ENCODE measurements around the gene PDGFA.

The PDGFA gene

DNA sequence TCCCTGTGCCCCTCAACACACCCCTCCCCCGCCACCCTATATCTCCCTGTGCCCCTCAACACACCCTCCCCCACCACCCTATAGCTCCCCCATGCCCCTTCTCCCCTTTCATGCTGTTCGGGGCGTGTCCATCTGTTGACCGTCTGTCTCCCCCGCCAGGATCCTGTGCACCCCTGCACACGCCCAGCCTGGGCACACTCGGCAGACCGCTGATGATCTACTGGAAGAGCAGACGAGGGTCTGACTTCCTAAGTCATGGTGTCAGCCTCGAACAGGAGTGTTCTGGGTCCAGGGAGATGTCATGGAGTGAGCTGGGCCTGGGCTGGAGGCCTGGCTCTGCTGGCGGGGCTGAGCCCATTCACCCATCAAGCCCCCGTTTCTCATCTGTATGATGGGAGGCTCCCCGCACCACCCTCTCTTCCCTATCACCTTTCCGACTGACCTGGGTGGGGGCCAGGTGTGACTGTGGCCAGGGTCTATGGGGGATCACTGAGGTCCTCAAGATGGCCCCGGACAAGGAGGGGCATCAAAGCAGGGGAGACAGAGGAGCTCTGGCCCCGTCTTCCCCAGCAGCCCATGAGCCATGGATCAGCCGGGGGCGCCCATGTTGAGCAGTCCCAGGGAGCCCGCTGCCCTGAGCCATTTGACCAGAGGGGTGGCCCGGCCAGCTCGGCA, 48.3 kb downstream of the PDGFA start:
- no peak for DNase-seq

DNA sequence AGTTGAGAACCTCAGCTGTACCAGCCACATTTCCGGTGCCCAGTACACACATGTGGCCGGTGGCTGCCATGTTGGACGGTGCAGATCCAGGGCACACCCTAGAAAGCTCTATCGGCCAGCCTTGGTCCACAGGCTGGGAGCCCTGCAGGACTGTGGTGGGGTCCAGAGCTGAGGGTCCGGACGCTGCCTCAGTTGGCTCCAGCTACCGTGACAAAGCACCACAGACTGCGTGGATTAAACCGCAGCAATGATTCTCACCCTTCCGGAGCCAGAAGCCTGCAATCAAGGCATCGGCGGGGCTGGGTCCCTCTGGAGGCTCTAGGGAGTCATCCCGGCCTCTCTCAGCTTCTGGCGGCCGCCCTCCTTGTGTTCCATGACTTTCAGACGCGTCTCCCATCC, 50.1 kb downstream of the PDGFA start:
- no peak for DNase-seq

DNA sequence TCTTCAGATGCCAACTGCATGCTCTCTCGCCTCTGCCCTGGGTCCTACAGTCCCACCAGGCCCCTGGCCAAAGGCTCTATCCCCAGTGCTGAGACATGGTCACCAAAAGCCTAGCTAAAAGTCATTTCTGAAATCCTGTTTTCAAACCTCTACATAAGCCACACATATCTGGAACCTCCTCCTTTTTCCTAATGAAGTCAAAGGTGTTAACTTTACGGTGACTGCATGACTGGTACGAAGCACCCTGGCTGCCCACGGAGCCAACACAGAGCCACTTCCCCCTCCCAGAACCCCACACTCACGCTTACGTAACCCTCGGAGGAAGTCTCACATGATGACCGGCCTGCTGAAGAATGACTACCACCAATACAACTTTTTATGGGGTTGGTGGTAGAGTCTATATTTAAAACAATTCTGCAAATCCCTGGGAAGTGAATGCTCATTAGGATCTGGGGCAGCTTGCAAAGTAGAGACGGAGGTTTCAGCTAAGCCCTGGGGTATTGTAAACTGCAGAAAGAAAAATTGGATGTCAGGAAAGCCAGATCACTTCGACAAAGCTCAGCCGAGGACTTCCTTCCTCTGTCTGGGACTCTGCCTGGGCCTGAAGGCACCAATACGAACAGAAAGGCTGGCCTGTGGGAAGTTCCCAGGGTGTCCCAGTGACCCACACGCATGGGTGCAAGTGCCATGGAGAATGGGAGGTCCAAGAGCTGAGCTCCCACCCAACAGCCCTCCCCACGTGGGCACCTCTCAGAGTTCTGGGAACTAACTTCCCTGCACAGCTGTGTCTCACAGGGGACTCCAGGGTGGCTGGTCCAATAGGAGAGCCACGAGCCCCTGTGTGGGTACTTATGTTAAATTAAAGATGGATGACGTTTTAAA, 50.7 kb downstream of the PDGFA start:
- no peak for DNase-seq

DNA sequence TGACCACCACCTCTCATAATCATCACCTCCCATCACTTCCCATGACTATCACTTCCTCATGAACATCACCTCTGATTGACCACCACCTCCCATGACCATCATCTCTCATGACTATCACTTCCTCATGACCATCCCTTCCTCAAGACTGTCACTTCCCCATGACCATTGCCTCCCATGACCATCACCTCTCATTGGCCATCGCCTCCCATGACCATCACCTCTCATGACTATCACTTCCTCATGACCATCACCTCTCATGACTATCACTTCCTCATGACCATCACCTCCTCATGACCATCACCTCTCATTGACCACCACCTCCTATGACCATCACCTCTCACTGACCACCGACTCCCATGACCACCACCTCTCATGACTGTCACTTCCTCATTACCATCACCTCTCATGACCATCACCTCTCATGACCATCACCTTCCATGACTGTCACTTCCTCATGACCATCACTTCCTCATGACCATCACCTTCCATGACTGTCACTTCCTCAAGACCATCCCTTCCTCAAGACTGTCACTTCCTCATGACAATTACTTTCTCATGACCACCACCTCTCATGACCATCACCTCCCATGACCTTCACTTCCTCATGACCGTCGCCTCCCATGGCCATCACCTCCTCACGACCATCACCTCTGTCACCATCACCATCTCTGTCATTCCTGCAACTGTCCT, 51.6 kb downstream of the PDGFA start:
- no peak for DNase-seq

DNA sequence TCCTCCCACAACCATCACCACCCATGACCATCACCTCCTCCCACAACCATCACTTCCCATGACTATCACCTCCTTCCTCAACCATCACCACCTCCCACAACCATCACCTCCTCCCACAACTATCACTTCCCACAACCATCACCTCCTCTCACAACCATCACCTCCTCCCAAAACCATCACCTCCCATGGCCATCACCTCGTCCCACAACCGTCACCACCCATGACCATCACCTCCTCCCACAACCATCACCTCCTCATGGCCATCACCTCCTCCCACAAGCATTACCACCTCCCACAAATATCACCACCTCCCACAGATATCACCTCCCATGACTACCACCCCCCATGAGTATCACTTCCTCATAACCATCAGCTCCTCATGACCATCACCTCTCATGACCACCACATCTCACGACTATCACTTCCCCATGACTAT, 52.2 kb downstream of the PDGFA start:
- no peak for DNase-seq

DNA sequence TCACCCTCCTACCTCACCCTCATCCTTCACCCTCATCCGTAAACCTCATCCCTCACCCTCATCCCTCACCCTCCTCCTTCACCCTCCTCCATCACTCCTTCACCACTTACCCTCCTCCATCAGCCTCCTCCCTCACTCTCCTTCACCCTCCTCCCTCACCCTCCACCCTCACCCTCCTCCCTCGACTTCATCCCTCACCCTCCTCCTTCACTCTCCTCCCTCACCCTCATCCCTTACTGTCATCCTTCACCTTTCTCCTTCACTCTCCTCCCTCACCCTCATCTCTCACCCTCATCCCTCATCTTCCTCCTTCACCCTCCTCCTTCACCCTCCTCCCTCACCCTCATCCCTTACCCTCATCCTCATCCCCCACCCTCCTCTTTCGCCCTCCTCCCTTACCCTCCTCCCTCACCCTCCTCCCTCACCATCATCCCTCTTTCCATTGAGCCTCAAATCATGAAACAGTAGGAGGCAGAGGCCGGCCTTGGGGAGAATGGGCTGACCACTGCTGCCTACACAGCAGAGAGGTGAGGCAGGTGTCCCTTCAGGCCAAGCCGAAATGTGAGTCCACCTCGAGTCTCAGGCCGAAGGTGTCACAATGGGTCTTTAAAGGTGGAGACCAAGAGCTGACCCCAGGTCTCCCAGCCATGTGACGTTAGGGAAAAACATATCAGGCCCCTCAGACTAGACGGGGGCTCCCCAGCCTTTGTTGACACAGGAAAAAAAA, 53.0 kb downstream of the PDGFA start:
- DNase-seq, result no peak

DNA sequence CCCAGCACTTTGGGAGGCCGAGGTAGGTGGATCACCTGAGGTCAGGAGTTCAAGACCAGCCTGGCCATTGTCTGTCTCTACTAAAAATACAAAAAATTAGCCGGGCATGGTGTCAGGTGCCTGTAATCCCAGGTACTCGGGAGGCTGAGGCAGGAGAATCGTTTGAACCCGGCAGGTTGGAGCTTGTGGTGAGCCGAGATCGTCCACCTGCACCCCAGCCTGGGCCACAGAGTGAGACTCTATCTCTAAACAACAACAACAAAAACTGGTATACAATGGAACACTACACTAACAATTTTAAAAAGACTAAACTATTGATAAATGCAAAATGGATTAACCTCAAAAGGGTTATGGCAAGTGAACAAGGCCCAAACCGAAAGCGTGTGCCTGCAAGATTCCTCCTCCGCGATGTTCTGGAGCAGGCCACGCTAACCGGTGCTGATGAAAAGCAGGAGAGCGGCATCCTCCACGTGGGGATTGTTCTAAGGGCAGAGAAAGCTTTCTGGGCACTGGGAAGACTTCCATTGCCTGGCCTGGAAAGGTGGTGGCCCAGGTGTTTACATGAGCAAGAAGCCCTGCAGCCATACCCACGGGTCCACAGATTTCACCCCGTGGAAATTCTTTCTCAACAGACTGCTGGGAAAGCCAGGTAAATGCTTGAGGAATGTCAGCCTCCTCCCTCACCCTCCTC, 53.8 kb downstream of the PDGFA start:
- DNase-seq, result no peak

DNA sequence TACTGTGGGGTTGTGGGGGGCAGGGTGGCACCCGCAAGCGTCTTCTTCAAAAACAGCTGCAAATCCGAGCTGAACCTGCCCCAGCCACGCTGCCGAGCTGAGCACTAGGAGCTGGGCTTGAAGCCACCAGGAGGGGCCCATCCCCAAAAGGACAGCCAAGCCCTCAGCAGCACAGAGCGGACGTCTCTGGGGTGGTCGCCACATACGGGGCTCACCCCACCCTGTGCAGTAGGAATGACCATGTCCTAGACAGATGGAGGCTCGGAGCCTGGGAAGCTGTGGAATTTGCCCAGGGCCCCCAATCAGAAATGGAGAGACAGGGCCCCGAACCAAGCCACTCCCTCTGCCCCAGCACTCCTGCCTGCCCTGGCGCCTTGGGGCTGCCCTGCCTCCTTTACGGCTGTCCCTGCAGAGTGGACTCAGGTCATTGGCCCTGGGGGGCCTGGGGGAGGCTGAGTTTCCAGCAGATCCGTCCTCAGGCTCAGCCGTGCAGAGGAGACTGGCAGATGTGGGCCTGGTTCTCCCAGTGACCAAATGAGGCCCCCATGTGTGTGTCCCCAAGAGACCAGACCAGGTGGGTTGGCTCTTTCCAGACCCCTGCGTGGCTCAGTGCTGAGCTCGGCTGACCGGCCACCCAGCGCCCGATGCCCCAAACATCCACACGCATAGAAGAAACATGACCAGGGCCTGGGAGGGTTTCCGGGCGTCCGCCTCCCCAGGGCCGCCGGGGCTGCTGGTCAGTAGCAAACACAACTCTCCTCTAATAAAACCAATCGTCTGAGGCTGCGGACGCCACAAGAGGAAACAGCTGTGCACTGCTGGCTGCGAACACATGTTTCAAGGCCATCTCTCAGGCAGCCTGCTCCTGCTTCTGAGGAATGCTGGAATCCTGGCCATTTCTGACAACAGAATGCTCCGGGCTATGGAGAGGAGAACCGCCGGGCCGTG, 54.9 kb downstream of the PDGFA start:
- DNase-seq, result no peak

DNA sequence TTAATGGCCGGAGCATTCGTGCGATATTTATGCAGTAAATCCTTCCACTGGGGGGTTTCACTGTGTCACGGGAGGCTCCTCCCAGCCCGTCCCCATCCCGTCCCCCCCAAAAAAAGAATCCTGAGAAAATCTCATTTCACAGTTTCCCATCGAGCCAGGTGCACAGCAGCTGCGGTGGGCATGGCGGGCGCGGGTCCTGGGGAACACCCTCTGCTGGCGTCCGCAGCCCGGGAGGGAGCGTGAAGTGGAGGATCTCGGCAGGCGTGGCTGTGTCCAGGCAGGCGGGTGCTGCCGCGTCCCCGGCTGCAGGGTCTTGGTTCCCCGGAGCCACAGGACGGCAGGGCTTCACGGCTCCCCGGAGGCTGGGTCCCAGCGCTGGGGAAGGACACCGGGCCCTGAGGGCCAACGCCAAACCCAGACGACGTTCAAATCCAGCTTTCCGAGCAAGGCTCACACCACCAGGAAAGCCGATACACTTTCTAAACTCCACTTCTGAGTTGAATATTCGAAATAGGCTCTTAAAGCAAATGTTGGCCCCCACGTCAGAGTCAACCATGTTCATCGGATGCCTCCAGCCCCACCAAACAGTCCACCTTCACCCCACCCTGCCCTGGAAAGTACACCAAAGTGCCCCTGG, 55.7 kb downstream of the PDGFA start:
- no peak for DNase-seq

DNA sequence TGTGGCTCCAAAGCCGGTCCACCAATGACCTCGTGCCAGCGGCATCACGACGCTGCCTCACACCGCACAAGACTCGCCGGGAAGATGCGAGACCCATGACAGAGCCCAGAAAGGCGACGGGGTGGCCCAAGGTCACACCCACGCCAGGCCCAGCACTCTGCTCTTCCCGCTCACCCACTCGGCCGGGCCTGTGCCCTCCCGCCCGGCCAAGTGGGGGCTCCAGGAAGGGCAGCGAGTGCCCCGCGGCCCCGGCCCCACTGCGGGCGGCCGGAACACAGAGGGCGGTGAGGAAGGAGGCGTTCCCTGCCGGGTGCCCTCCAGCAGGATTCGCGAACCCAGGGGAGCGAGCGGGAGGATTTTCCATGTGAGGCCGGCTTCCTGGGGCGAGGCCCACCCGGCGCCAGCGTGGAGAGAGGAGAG, 56.3 kb downstream of the PDGFA start:
- no peak for DNase-seq

DNA sequence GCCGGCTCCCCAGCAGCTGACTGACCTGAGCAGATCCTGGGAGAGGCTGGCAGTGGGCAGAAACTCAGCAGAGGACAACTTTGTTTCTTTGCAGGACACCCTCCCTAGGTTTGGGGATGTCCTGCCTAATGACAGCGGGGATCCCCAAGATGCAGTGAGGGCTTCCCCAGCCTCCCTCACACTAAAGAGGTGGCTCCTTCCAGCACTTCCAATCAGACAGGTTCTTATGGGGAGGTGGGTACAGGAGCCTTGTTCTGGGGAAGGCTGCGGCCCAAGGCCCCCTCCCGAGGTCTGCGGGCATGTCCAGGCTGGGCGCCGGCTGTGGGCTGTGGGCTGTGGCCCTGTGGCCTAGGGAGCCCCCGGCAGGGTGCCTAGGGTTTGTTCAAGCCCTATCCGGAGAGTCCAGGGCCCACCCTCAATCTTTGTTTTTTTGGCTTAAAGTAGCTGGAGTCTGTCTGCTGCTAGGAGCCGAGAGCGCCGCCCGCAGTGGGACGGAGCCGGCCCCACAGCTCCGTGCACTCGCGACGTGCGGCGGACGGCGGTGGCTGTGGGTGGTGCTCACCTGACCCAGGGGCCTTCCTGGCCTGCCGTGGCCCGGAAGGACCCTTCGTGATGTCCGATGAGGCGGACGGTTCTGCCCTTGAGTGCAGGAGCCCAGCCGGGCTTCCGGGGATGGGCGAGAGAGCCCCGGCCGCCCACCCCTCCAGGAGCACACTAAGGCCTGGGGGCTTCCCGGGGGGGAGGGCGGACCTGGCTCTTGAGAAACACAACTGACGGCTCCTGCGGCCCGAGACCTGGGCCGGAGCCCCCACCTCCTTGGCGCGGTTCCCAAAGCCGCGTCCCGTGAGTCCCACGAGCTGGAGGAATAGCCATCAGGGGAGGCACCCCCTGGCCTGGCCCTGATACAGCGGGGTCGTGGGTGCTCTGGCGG, 57.2 kb downstream of the PDGFA start:
- no peak for DNase-seq

DNA sequence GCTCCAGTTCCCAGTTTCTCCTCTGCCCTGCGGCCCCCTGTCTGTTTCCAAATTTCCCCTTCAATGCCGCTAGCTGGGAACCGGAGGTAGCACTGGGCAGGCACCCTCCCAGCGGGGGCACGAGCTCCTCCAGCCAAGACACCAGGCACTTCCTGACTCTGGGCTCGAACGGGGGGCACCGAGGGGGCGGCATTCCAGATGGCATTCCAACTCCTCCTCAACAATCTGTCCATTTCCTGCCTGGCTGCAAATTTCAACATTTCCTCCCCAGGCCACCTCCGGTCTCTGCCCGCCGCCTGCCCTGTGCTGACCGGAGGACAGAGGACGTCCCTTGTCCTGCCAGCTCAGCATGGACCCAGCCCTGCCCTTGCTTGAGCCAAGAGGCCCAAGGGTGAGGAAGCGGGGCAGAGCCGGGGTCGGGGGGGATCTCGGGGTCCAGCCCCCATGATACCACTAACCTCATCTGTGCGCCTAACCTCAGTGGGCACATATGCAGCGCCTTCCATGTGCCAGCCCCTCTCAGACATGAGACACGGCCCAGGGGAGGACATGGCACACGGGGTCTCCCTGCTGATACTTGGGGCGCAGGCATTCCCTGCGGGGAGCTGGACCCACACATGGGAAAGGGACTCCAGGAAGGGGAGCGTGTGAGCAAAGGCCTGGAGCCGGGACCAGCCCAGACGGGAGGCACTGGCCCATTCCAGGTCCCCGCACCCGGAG, 58.0 kb downstream of the PDGFA start:
- no peak for DNase-seq

DNA sequence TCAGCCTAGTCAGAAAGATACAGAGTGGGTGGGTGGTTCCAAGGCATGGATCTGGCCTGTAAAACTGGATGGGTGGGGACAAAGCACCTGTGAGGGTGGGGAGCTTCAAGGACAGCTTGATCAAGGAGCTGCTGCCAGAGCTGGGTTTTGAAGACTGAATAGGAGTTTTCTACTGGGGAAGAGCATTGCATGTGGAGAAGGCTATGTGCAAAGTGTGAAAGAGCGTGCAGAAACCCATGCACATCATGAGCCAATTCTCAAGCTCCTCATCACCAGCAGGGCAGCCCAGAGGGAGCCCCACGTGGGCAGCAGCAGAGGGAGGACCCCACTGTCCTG, 58.6 kb downstream of the PDGFA start:
- DNase-seq, result no peak

DNA sequence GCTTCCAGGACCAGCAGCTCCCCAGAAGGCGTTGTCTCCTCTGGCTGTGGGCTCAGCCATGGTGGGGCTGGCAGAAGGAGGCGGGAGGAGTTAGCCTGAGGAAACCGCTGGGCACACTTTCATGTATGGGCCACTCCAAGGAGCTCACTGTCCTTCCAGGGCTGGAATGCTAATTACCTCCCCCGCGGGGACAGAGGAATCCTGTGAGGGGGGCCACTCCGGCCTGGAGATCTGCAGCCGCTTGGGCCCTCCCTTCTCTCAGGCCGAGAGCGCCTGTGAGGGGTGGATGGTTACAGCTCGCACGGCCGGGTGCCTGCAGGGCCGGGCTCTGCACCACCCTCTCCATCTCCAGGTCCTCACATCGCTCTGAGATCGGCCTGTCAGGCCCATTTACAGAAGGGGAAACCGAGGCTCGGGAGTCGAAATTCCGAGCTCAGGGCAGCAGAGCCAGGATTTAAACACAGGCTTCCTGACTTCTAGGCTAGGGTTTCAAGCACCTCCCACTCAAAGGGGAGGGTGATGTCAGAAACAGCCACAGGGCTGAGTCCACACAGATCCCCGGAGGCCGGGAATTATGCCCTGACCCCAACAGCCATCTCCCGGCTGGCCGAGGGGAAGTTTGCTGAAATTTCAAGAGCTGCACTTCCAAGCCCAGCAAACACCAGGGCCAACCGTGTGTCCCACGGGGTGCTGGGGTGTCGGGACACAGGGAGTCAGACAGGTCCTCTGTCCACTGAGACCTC, 59.1 kb downstream of the PDGFA start:
- no peak for DNase-seq

DNA sequence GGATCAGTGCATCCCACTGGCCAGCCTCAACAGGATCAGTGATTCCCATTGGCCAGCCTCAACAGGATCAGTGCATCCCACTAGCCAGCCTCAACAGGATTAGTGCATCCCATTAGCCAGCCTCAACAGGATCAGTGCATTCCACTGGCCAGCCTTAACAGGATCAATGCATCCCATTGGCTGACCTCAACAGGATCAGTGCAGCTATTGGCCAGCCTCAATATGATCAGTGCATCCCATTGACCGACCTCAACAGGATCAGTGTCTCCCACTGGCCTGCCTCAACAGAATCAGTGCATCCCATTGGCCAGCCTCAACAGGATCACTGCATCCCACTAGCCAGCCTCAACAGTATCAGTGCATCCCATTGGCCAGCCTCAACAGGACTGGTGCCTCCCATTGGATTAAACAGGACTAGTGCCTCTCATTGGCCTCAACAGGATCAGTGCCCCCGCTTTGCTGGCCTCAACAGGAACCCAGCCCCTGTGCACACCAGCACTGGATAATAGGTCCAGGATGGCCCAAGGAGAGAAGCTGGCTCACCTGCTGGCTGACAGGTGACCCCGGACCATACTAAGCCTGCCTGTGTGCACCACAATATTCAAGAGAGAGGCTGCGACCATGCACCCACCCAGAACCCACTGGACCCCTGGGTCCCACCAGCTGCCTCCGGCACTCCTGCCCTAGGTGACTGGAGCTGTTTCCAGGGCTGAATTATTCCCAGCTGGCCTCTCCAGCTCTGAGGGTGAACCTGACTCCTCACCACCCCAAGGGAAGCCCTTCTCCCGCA, 59.9 kb downstream of the PDGFA start:
- DNase-seq, result no peak

DNA sequence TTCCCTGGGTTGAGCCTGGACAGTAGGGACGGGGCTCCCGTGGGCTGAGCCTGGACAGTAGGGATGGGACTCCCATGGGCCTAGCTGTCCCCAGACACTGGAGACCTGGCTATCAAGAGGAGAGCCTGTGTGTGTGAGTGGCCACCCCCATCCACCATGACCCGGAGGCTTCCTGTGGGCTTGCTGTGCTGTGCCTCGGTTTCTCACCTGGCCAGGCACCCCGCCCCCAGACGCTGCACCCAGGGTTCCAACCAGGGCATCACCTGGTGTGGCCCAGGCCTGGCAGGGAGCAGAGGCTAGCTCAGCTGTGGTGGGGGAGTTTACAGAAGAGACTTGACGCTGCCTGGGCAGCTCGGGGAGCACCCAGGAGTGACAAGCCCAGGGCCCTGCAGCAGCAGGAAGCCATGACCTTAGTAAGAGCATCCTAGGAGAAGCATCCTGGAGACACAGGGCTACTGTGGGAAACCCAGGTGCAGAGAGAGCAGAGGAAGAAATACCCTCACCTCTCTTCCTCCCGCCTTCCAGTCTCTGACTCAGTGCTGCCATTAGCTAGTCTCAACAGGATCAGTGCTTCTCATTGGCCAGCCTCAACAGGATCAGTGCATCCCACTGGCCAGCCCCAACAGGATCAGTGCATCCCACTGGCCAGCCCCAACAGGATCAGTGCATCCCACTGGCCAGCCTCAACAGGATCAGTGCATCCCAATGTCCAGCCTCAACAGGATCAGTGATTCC, 61.0 kb downstream of the PDGFA start:
- DNase-seq, result no peak
